GM21390 (cell line): ENCODE data around the gene TM9SF4.
"Not testable (repeated sequence)": the region's sequence is repeated elsewhere in the genome, so short reads cannot be mapped to it uniquely, and the experiment has no call there.

ENCODE experiments used
- ATAC-seq: cut with Tn5 transposase; IDR thresholded peaks from one replicate; pipeline ENCODE4 v1.9.1; 2021; ENCODE audit not compliant: unreplicated experiment

TM9SF4 gene

DNA sequence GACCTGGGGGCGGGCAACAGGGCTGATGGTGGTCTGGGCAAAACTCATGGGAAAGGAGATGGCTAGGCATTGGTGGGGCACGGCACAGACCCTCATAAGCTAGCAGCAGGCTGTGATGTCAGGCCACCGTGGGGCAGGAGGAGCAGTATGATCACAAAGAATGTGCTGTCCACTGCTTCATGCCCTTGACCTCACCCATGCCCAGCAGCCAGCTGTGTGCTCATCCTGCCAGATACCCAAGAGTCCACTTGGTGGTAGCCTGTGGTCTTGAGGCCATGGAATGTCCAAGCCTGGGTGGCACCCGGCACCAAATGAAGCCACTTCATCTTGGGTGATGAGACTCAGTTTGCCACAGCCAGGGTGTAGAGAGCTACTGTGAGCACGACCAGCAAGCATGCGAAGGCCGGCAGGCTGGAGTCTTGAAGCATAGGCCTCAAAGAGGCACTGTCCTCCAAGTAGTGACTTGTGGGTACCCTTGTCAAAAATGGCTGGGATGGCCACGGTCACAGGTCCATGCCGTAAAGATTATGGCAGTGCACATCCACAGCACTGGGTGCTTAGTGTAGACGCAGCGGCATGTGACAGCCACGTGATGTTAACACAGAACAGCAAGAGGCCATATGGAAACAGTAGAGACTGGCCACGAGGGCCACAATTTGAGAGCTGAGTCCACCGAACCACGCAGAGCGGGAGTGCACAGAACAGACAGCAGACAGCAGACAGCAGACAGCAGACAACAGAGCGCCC lies 79.0 kb downstream of the TM9SF4 start:
- ATAC-seq, result no peak

DNA sequence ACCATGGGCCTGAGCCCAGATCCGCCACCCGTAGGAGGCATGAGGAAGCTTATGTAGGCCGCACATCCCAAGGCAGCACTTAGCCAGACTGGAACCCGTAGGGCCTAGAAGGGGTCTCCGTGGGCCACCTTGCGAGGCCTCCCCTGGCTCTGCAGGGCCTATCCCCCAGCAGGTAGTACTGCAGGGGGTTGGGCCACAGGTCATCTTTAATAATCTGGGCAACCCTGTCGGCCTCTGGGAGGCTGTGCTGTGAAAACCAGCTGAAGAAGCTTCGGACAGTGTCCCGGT lies 79.6 kb downstream of the TM9SF4 start:
- ATAC-seq, result no peak

GRCh38 chr20:32189691-32190615 lies 80.4 kb downstream of the TM9SF4 start:
- no peak for ATAC-seq

- no peak for ATAC-seq
These were observed 81.3 kb downstream of the TM9SF4 start for GRCh38 chr20:32190616-32191415.

DNA sequence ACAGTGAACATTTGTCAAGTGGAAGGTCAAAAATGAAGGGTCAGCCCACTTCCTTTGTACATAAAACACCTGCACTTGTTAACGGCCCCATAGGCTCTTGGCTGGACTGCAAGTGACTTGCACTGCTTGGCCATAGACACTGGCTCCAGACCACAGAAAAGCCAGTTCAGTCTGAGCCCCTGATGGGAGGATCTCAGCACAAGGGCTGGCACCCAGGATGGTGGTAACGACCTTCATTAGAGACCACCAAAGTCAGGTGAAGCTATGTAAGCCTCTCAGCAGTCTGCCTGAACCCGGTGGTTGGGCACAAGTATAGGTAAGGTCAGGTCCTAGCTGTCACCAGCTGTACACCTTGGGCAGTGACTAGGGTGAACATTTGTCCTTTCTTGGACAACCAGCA lies 81.9 kb downstream of the TM9SF4 start:
- no peak for ATAC-seq

GRCh38 chr20:32191873-32192272 lies 82.4 kb downstream of the TM9SF4 start:
- no peak for ATAC-seq

GRCh38 chr20:32192698-32193097 lies 83.2 kb downstream of the TM9SF4 start:
- no peak for ATAC-seq

GRCh38 chr20:32193336-32193735 lies 83.8 kb downstream of the TM9SF4 start:
- not testable (repeated sequence) for ATAC-seq

DNA sequence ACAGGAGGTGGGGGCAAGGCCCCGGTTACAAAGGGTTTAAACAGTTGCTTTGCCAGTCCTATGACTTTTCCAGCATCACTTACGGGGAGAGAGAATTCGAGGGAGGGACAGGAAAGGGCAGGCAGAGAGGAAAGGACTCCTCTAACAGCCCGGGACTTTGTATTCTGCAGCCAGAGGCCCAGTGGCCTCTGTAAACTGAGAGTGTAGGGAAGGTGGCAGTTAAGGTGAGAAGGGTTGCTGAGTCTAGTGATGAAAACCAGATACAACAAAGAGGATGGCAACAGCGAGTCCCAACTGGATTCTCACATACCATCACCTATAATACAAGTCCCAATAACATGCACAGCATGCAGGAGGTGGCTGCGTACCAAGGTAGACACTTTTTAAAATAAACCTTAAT lies 84.5 kb downstream of the TM9SF4 start:
- no peak for ATAC-seq

DNA sequence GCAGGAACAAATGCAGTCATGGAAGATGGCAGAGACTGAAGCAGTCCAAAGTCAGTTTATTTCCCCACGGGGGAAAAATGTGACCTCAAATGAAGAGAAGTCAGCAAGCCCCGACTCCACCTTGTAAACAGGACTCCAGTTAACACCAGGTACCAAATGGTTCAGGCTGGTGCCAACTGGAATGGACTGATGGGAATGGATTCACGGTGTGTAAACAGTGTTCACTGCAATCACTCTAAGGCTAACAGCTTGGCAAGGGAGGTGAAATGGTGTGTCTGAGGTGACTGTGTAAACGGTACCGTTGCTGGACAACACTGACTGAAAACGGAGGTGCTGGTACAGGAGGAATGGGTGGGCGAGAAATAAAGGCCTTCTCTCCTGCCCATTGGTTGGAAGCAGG lies 86.1 kb downstream of the TM9SF4 start:
- no peak for ATAC-seq

GRCh38 chr20:32196613-32197012 lies 87.1 kb downstream of the TM9SF4 start:
- ATAC-seq, result not testable (repeated sequence)

DNA sequence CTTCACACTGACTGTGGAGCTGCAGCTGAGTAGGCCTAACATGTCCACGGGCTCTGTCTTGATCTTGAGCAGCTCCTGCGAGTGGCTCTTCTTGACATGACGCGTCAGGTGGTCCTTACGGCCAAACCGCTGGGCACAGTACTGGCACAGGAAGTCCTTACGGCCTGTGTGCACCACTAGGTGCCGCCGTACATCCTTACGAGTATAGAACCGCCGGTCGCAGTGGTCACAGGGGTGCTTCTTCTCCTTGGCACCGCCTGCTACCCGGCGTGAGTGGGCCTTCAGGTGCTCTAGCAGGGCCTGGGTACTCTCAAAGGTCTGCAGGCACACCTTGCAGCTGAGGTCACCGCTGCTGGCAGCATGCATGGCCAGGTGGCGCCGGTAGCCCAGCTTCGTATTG lies 87.6 kb downstream of the TM9SF4 start:
- ATAC-seq, result not testable (repeated sequence)

- ATAC-seq, result no peak
These were observed 89.5 kb downstream of the TM9SF4 start for GRCh38 chr20:32199006-32199405.

DNA sequence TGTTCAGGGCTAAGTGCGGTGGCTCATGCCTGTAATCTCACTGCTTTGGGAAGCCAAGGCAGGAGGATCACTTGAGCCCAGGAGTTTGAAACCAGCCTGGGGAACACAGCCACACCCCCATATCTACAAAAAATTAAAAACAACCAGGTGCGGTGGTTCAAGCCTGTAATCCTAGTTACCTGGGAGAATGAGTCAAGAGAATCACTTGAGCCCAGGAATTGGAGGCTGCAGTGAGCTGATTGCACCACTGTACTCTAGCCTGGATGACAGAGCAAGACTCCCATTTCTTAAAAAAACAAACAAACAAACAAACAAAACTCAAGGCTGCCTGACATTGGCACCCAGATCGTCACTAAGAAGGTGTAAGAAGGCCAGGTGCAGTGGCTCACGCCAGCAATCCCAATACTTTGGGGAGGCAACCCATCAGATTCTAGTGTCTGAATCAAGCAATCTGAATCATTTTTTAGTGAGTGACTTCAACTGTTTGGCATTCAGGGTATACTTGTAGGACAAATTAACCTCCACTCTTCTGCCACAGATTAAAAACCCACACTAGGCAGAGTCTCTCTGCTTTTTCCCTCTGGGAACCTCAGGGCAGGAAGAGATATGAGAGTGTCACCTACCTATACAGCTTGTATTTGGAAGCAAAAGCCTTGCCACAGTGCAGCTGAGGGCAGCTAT lies 91.9 kb downstream of the TM9SF4 start:
- no peak for ATAC-seq

DNA sequence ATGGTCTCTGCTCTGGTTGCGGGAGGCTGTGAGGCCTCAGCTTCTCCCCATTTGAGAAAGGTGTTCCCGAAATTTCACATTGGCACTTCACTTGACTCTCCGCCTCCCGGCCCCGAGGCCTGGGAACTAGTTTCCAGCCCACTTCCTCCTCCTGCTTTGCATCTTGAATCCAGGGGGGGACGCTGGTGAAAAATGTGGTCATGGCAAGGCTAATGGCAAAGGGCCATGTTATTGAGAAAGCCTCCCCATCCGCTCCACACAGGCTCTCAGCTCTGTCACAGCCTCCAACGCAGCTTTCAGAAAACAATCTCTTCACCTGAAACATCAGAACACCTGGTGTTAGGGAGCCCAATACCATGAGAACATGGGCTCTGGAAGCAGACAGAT lies 92.5 kb downstream of the TM9SF4 start:
- ATAC-seq, result no peak

DNA sequence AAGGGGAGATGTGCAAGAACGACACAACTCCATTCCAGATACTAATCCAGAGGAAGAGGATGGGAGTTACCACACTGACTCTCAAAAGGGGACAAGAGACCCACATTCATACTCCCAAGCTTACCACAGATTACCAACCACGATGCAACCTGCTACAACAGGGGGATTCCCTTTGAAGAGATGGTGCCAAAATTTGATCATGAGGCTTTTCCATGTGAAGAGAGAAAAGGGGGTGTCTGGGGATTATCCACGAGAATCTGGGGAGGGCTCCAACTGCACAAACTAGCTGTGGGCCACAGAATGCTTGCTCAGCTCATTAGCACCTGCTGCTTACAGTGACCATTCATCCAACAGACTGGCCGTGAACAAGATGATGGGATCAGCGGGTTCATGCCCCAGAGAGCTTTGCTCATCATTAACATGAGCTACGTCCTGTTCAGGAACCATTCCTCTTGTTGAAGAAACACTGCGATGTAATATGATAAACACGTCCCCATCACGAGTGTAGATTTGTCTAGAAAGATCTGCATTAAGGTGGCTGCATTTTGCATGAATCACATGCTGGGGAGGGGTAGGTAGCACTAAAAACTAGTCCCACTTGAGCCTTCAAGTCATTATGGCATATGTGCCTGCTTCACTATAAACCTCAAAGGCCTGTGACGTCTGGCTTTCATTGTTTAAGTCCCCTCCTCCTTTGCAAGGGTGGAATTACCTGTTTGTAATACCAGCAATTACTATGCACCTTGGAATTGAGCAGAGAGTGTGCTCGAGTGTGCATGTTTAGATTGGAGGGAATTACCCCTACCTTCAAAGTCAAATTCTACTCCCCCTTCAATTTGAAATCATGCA lies 94.1 kb downstream of the TM9SF4 start:
- no peak for ATAC-seq

DNA sequence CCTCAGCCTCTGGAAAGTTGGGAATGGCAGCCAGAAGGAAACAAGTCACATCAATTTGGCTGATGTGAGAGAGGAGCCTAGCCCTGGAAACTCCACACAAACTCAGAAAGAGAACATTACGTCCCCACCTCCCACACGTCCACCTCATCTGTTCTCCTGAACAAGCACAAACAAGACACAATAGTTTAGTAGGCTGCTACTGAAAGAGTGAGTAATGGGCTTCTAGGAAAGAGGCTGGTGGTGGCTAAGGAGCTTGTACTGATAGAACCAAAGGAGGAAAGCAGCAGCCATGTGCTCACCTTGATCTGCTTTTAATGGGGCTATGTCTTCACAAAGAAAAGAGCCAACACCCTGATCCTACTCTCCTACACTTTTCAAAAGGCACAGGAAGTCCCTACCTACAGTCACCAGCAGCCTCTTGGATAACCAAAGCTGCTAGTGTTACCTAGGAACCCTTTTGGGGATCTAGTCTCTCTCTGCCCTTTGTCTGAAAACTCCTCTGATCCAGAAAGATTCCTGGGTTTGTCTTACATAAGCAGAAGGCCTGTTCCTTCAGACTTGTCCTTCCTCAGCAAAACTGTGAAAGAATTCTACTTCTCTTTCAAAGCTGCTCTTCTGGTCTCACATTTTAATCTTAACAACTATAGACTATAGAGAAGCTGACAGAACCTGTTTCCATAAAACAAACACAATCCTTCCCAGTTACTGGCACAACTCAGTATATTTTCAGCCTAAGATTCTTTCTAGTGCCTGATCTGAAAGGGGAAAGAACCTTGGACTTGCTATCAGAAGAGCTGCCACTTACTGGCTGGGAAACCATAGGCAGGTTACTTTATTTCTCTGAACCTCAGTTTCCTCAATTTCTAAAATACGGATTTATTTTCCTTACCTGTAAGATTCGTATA lies 94.9 kb downstream of the TM9SF4 start:
- no peak for ATAC-seq

DNA sequence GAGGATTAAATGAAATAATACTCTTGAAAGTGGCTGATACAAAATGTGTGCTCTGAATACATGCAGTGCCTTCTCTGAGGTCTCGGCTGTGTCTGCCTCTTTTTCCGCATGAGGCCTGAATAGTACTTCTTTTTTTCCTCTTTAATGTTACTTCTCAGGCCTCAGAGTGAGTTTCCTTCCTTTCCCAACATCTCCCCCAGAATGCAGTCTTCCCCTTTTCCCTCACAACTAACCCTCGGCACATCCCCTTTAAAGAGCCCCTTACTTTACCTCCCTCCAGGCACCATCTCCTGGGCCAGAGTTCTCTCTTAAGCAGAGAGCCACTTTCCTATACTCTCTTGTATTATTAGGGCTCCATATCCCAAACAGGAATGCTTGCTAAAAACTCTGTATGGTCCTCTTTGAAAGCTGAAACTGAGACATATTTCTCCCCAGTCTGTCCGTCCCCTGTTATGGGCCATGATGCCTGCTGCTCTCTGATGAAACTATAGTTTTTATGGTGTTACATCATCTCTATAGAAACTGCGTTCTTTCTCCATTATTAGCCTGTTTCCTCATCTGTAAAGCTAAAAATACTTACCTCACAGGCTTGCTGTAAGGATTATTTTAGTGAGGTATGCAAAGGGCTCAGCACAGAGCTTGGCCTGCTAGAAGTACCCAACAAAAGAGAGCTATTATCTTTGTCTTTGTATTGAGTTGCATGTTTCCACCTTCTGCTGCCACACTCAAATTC lies 95.8 kb downstream of the TM9SF4 start:
- ATAC-seq, result no peak
